A549 treated with Hydrocortisone at 1 μM for 4 hours (cell line): ENCODE data around the gene SLC22A9. TPM values are rescaled to one million over a fixed set of nuclear protein-coding genes. Genes with fewer than 3 reads are reported as not detected.

Experiments
- total RNA-seq: library from RNA; stranded (reverse); fragments of 200-300 nt; extraction: Qiagen RNA extraction; gene quantifications from 5 replicates; pipeline ENCODE4 v1.2.3, GENCODE V29; 2022

SLC22A9 gene
- total RNA-seq: not detected in 5 replicates

GRCh38 chr11:63369165-63369970, at the start of gene SLC22A9:
SLC22A9 (plus strand) TSS chr11:63369785; CDS start chr11:63370057, 272 bp downstream.

Other genes starting within 250 kb of the SLC22A9 start
- gene SLC22A24, start 225.6 kb upstream of the SLC22A9 start, total RNA-seq: not detected in 5 replicates
- gene SLC22A25, start 126.2 kb upstream of the SLC22A9 start, total RNA-seq: not detected in 5 replicates
- not detected in 5 replicates for gene PLAAT5, start 121.4 kb downstream of the SLC22A9 start, total RNA-seq
- gene LGALS12, start 136.3 kb downstream of the SLC22A9 start, total RNA-seq: not detected in 5 replicates
- 1.0 to 3.8 TPM (median 2.0 TPM) in 5 replicates for gene PLAAT4, start 167.0 kb downstream of the SLC22A9 start, total RNA-seq
- 0.65 to 1.1 TPM (median 0.94 TPM) in 5 replicates for gene PLAAT2, start 193.6 kb downstream of the SLC22A9 start, total RNA-seq
- 50.7 to 72.3 TPM (median 65.6 TPM) in 5 replicates for gene PLAAT3, start 244.6 kb downstream of the SLC22A9 start, total RNA-seq